Measurements from ENCODE around the gene BCL6. TPM values are rescaled to one million over a fixed set of nuclear protein-coding genes. Genes with fewer than 3 reads are reported as not detected.

Gene BCL6
- total and polyA plus RNA-seq, 2 donors: 26.8 to 56.2 TPM

DNA sequence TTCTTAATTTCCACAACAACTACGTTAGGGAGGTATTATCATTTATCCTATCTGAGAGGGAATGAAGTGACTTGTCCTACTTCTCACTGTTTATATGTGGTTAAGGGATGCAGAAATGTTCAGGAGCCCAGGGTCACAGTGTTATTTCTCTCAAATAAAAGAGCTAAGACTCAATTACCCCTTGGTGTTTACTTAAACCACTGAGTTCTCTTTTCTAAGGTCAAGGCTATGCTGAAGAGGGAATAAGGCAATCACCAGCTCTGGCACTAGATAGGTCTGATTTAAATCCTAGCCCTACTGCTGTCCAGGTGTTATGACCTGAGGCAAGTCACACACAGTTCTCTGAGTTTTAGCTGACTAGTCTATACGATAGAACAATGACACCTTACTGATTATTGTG is 35.7 kb upstream of the BCL6 start:
- no peaks in the 10 kb centered on the region for H3K27me3 ChIP-seq (ENCODE audit: control insufficient read depth in 2 of 2, insufficient read depth in 1 of 2, low read length in 1 of 2)
- no peak overlapping the region for H3K4me3 ChIP-seq (ENCODE audit: low read length in 2 of 2)
- WGBS: 95% methylated on average over 2 of the region's 2 CpGs
- no peaks in the 10 kb centered on the region for H3K36me3 ChIP-seq (ENCODE audit: control insufficient read depth in 2 of 2, insufficient read depth in 2 of 2, low read length in 1 of 2)
- peaks cover 3% of the 10 kb centered on the region in 2 donors for H3K4me1 ChIP-seq (ENCODE audit: control insufficient read depth in 2 of 2, insufficient read depth in 2 of 2, low read length in 2 of 2)
- DNase-seq (ENCODE audit: low read depth in 6 of 9, low spot score in 9 of 9): no peak
- H3K27ac ChIP-seq (ENCODE audit: low read depth in 1 of 2, low read length in 1 of 2): no peak overlapping the region
- H3K9me3 ChIP-seq (ENCODE audit: control insufficient read depth in 2 of 2, insufficient read depth in 1 of 2, low read length in 1 of 2): no peaks in the 10 kb centered on the region

DNA sequence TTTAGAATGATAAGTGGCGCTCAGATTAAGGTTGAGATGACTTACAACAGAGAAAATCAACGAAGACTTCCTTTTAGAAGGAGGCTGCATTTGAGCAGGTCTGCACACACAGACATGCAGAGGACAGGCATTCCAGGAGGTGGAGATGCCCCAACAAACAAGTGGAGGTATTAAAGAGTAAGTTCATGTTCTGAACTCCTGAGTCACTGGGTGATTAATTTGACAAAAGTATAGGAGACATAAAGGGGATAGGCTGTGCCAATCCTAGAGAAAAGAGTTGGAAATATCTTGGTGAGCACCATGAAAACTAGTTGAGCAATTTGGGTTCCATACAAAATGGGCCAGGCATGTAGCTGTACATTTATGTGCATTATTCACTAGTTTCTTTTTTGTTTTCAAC is 33.5 kb upstream of the BCL6 start:
- WGBS: 97% methylated on average over 2 of the region's 2 CpGs
- H3K27ac ChIP-seq (ENCODE audit: low read depth in 1 of 2, low read length in 1 of 2): no peak overlapping the region

GRCh38 chr3:187777331-187777941 is 32.2 kb upstream of the BCL6 start:
- Histone ChIP-seq H3K9me3 (ENCODE audit: control insufficient read depth in 2 of 2, insufficient read depth in 1 of 2, low read length in 1 of 2) (no peaks in the 10 kb centered on the region), H3K27ac (ENCODE audit: low read depth in 1 of 2, low read length in 1 of 2) (no peak overlapping the region), H3K27me3 (ENCODE audit: control insufficient read depth in 2 of 2, insufficient read depth in 1 of 2, low read length in 1 of 2) (no peaks in the 10 kb centered on the region), H3K36me3 (ENCODE audit: control insufficient read depth in 2 of 2, insufficient read depth in 2 of 2, low read length in 1 of 2) (no peaks in the 10 kb centered on the region), H3K4me3 (ENCODE audit: low read length in 2 of 2) (no peak overlapping the region), H3K4me1 (ENCODE audit: control insufficient read depth in 2 of 2, insufficient read depth in 2 of 2, low read length in 2 of 2) (peaks cover 3 to 10% of the 10 kb centered on the region in 2 donors)
- peak in 3 of 9 donors; percentile 11 to 60 (median 34) for DNase-seq (ENCODE audit: low read depth in 6 of 9, low spot score in 9 of 9)
- WGBS: 57% methylated on average over 6 of the region's 6 CpGs

More for the DNA sequence above, 33.5 kb upstream of the BCL6 start:
- H3K4me1 ChIP-seq (ENCODE audit: control insufficient read depth in 2 of 2, insufficient read depth in 2 of 2, low read length in 2 of 2): peaks cover 3 to 9% of the 10 kb centered on the region in 2 donors
- DNase-seq (ENCODE audit: low read depth in 6 of 9, low spot score in 9 of 9): no peak
- no peaks in the 10 kb centered on the region for H3K9me3 ChIP-seq (ENCODE audit: control insufficient read depth in 2 of 2, insufficient read depth in 1 of 2, low read length in 1 of 2)
- no peak overlapping the region for H3K4me3 ChIP-seq (ENCODE audit: low read length in 2 of 2)
- no peaks in the 10 kb centered on the region for H3K27me3 ChIP-seq (ENCODE audit: control insufficient read depth in 2 of 2, insufficient read depth in 1 of 2, low read length in 1 of 2)
- H3K36me3 ChIP-seq (ENCODE audit: control insufficient read depth in 2 of 2, insufficient read depth in 2 of 2, low read length in 1 of 2): no peaks in the 10 kb centered on the region

DNA sequence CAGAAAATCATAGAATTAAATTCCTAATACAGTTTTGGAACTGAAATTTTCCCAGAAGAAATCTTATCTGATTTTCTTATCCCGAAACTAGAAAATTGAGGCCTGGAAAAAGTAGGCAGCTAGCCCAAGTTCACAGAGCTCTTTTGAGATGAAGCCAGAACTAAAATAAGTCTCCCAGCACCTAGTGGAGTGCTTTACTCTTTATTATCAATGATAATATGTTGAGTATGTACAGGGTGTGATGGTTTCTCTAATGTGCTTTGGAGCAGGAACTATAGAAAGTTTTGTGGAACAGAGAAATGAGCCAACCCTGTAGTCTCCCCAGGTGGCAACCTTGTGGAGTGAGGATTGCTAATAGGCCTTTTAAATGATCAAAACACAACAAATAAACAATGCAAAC is 30.3 kb upstream of the BCL6 start:
- Histone ChIP-seq H3K27me3 (ENCODE audit: control insufficient read depth in 2 of 2, insufficient read depth in 1 of 2, low read length in 1 of 2) (no peaks in the 10 kb centered on the region), H3K4me1 (ENCODE audit: control insufficient read depth in 2 of 2, insufficient read depth in 2 of 2, low read length in 2 of 2) (peaks cover 3 to 10% of the 10 kb centered on the region in 2 donors)
- 96% methylated on average over 1 of the region's 1 CpG for WGBS

GRCh38 chr3:187774185-187774789 is 29.0 kb upstream of the BCL6 start:
- no peak overlapping the region for H3K27ac ChIP-seq (ENCODE audit: low read depth in 1 of 2, low read length in 1 of 2)

More for the DNA sequence above, 30.3 kb upstream of the BCL6 start:
- H3K27ac ChIP-seq (ENCODE audit: low read depth in 1 of 2, low read length in 1 of 2): no peak overlapping the region
- no peak overlapping the region for H3K4me3 ChIP-seq (ENCODE audit: low read length in 2 of 2)
- H3K9me3 ChIP-seq (ENCODE audit: control insufficient read depth in 2 of 2, insufficient read depth in 1 of 2, low read length in 1 of 2): no peaks in the 10 kb centered on the region
- no peak for DNase-seq (ENCODE audit: low read depth in 6 of 9, low spot score in 9 of 9)
- no peaks in the 10 kb centered on the region for H3K36me3 ChIP-seq (ENCODE audit: control insufficient read depth in 2 of 2, insufficient read depth in 2 of 2, low read length in 1 of 2)

GRCh38 chr3:187773233-187774184 is 28.2 kb upstream of the BCL6 start:
- DNase-seq (ENCODE audit: low read depth in 6 of 9, low spot score in 9 of 9): peak in 1 of 9 donors; percentile 25
- no peaks in the 10 kb centered on the region for H3K27me3 ChIP-seq (ENCODE audit: control insufficient read depth in 2 of 2, insufficient read depth in 1 of 2, low read length in 1 of 2)
- H3K9me3 ChIP-seq (ENCODE audit: control insufficient read depth in 2 of 2, insufficient read depth in 1 of 2, low read length in 1 of 2): no peaks in the 10 kb centered on the region
- H3K4me1 ChIP-seq (ENCODE audit: control insufficient read depth in 2 of 2, insufficient read depth in 2 of 2, low read length in 2 of 2): peaks cover 11 to 18% of the 10 kb centered on the region in 2 donors
- WGBS: 74% methylated on average over 19 of the region's 19 CpGs
- no peak overlapping the region for H3K27ac ChIP-seq (ENCODE audit: low read depth in 1 of 2, low read length in 1 of 2)
- no peak overlapping the region for H3K4me3 ChIP-seq (ENCODE audit: low read length in 2 of 2)
- no peaks in the 10 kb centered on the region for H3K36me3 ChIP-seq (ENCODE audit: control insufficient read depth in 2 of 2, insufficient read depth in 2 of 2, low read length in 1 of 2)

More at GRCh38 chr3:187774185-187774789, 29.0 kb upstream of the BCL6 start:
- H3K9me3 ChIP-seq (ENCODE audit: control insufficient read depth in 2 of 2, insufficient read depth in 1 of 2, low read length in 1 of 2): no peaks in the 10 kb centered on the region
- no peaks in the 10 kb centered on the region for H3K27me3 ChIP-seq (ENCODE audit: control insufficient read depth in 2 of 2, insufficient read depth in 1 of 2, low read length in 1 of 2)
- 71% methylated on average over 8 of the region's 8 CpGs for WGBS
- H3K36me3 ChIP-seq (ENCODE audit: control insufficient read depth in 2 of 2, insufficient read depth in 2 of 2, low read length in 1 of 2): no peaks in the 10 kb centered on the region
- H3K4me1 ChIP-seq (ENCODE audit: control insufficient read depth in 2 of 2, insufficient read depth in 2 of 2, low read length in 2 of 2): peaks cover 11 to 18% of the 10 kb centered on the region in 2 donors
- peak in 2 of 9 donors; percentile 15 to 24 for DNase-seq (ENCODE audit: low read depth in 6 of 9, low spot score in 9 of 9)
- H3K4me3 ChIP-seq (ENCODE audit: low read length in 2 of 2): no peak overlapping the region

DNA sequence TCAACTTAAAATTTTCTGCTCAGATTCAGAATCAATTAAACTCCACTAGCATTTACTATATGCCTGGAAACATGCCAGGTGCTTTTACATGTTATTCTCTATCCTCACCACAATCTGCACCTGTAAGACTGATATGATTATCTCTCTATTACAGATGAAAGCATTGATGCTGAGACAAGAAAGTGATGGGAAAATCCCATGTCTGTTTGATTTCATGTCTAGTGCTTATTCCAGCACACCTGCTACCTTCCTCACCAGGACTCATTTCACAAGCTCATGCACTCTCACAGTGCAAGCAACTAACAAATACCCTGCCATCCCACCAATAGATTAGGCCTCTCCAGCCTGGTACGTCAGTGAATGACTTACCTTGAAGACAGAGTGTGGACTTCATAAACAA is 25.0 kb upstream of the BCL6 start:
- Histone ChIP-seq H3K27ac (ENCODE audit: low read depth in 1 of 2, low read length in 1 of 2) (no peak overlapping the region), H3K27me3 (ENCODE audit: control insufficient read depth in 2 of 2, insufficient read depth in 1 of 2, low read length in 1 of 2) (no peaks in the 10 kb centered on the region), H3K9me3 (ENCODE audit: control insufficient read depth in 2 of 2, insufficient read depth in 1 of 2, low read length in 1 of 2) (no peaks in the 10 kb centered on the region), H3K4me1 (ENCODE audit: control insufficient read depth in 2 of 2, insufficient read depth in 2 of 2, low read length in 2 of 2) (peaks cover 9 to 15% of the 10 kb centered on the region in 2 donors), H3K36me3 (ENCODE audit: control insufficient read depth in 2 of 2, insufficient read depth in 2 of 2, low read length in 1 of 2) (no peaks in the 10 kb centered on the region), H3K4me3 (ENCODE audit: low read length in 2 of 2) (no peak overlapping the region)
- peak in 1 of 9 donors; percentile 50 for DNase-seq (ENCODE audit: low read depth in 6 of 9, low spot score in 9 of 9)
- WGBS: 81% methylated on average over 1 of the region's 1 CpG

DNA sequence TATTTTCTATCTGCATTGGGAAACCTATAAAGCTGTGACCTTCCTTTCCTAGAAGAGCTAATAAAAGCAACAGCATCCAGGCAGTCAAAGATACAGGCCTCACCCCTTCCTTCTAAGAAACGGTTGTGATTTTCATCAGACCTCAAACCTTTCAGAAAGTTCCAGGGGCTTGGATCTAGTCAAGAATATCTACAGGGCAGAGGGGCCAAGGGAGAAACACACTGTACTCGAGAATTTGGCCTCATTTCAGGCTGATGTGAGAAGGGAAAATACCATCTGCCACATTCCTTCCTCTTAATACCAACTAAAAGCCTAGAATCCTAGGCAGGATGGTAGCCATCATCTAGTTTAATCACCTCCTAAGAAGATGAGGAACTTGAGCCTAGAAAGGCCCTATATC is 24.5 kb upstream of the BCL6 start:
- Histone ChIP-seq H3K36me3 (ENCODE audit: control insufficient read depth in 2 of 2, insufficient read depth in 2 of 2, low read length in 1 of 2) (no peaks in the 10 kb centered on the region), H3K9me3 (ENCODE audit: control insufficient read depth in 2 of 2, insufficient read depth in 1 of 2, low read length in 1 of 2) (no peaks in the 10 kb centered on the region), H3K27me3 (ENCODE audit: control insufficient read depth in 2 of 2, insufficient read depth in 1 of 2, low read length in 1 of 2) (no peaks in the 10 kb centered on the region), H3K27ac (ENCODE audit: low read depth in 1 of 2, low read length in 1 of 2) (no peak overlapping the region), H3K4me1 (ENCODE audit: control insufficient read depth in 2 of 2, insufficient read depth in 2 of 2, low read length in 2 of 2) (peaks cover 9 to 15% of the 10 kb centered on the region in 2 donors), H3K4me3 (ENCODE audit: low read length in 2 of 2) (no peak overlapping the region)
- WGBS: 58% methylated on average over 2 of the region's 2 CpGs
- no peak for DNase-seq (ENCODE audit: low read depth in 6 of 9, low spot score in 9 of 9)
